GM12892 (cell line): ENCODE data around the gene KCNIP3.
"Not testable (repeated sequence)": the region's sequence is repeated elsewhere in the genome, so short reads cannot be mapped to it uniquely, and the experiment has no call there.

Experiments
- POLR2A ChIP-seq: IDR thresholded peaks from 2 replicates; pipeline ENCODE4 v1.6.1; 2011; ENCODE audit warnings: low read depth, low read length, control low read depth
- POLR2AphosphoS5 ChIP-seq: IDR thresholded peaks from 2 replicates; pipeline ENCODE4 v1.6.1; 2011; ENCODE audit warnings: low read depth, low read length, control low read depth

DNA sequence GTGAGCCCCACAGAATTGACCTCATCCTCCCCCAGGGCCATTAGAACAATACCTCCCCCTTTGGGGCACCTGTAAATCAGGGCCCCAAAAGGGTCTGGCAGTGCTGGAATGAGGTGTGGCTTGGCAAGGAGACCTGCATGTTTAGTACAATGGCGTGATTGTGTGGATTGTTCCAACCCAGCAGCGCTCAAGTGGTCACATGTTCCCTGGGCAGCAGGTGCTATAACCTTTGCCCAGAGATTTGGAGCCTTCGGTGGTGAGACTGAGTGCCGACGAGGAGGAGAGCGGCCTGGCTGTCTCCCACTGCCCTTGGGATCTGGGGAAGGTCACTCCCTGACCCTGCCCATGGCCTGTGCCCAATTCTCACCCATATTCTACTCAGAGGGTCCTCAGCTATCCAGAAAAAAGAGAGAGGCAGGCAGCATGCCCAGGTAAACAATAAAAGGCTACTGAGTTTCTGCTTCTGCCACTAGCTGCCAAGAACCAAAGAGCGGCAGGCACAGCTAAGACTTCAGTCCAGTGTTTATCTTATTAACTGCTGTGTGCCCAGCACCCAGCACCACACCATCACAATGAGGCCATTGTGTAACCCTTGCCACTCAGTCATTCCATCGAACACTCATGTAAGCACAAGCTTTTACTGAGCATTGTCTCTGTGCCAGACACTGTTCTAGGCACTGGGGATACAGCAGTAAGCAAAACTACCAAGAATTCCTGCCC is 132.8 kb downstream of the KCNIP3 start:
- not testable (repeated sequence) for TF ChIP-seq POLR2A, POLR2AphosphoS5
